ENCODE results near the gene CDH13.

- no peak for TF ChIP-seq ZC3H11A (IDR thresholded peaks at IDR 0.05)
- TF ChIP-seq KDM5A (IDR thresholded peaks at IDR 0.05), result no peak
- TF ChIP-seq REST (IDR thresholded peaks at IDR 0.05), result no peak
- no peak for TF ChIP-seq POLR2A (IDR thresholded peaks at IDR 0.05; ENCODE audit: low read length)
- TF ChIP-seq CTCF (IDR thresholded peaks at IDR 0.05), result no peak
- TF ChIP-seq MAX (IDR thresholded peaks at IDR 0.05), result no peak
Measured at GRCh38 chr16:83125999-83126568, 499.3 kb downstream of the CDH13 start.
